ENCODE measurements around the gene KCNIP3.

- TF ChIP-seq EZH2 (IDR thresholded peaks at IDR 0.05) (no peak), POLR2AphosphoS5 (IDR thresholded peaks at IDR 0.05; ENCODE audit: borderline replicate concordance, low read depth, low read length) (peak; percentile 90)
Observed at GRCh38 chr2:95402370-95403203, 105.4 kb downstream of the KCNIP3 start, which contains the start of gene FAHD2A.
